C4-2B (cell line): ENCODE results near the gene ALPL.

Experiments used
- CTCF ChIP-seq: fragments of 450-650 bp; conservative IDR thresholded peaks from 2 replicates; pipeline ENCODE4 v1.5.1; 2017; ENCODE audit warnings: mild to moderate bottlenecking
- ZFX ChIP-seq: fragments of 450-650 bp; IDR thresholded peaks from 2 replicates; pipeline ENCODE4 v1.6.1; 2017

DNA sequence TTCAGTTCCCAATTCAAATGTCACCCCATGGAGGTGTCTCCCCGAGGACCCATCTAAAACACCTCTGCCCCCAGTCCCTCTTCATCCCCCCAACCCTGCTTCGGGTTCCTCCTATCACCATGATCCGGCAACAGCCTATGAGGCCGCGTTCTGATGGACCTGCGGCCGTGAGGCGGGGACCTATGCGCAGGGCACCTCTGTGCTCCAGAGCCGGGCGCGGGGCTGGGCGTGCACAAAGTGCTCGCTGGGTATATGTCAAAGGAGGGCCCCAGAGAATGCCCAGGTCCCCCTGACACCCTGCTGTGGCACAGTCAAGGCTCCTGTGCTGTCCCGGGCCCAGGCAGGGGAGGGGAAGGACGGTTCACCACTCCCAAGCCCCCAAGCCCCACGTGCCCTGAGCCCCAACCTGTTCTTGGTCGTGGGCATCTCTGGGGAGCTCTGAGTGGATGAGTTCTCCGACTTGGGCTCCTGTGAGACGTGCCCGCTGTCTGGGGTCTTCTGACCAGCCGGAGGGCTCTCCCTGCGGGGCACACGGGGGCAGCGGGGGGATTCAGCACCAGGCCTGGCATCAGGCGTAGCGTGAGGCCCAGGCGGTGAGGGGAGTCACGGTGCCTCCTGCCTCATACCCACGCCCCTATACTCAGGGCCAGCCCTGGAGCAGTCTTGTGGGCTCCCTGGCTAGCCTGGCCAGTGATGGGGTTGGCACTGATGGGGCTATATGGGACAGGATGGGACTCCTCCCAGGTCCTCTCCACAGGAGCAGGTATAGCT is 92.2 kb downstream of the ALPL start:
- no peak for TF ChIP-seq CTCF
- TF ChIP-seq ZFX, result no peak
